HepG2 (cell line): ENCODE data around the gene CRNN. TPM values are rescaled to one million over a fixed set of nuclear protein-coding genes. Genes with fewer than 3 reads are reported as not detected.

Source experiments
- ATAC-seq: fragments of 200-7000 bp; cut with Tn5 transposase; 3 replicates; pipeline ENCODE4 v1.9.1; 2020; ENCODE audit warnings: mild to moderate bottlenecking, moderate library complexity
- BruUV-seq: library from RNA; stranded (reverse); fragments of 400-500 nt; replicated peaks from 2 replicates; lab custom pipeline; 2021; lab: Mats Ljungman, UMichigan
- CTCF ChIA-PET: fragments of 300-600 bp; formaldehyde crosslinking; extraction: SDS; loops from one replicate; lab custom pipeline; 2021; ENCODE audit warnings: low total read pairs, inconsistent platforms, low intra/inter-chr PET ratio; lab: Yijun Ruan, JAX
- POLR2A ChIA-PET: fragments of 350-600 bp; sonication (Branson Sonifier 250); formaldehyde crosslinking; loops from one replicate; lab custom pipeline; 2020; ENCODE audit warnings: antibody characterized with exemption, inconsistent platforms; lab: Yijun Ruan, JAX
- DNase-seq: peaks from one replicate; pipeline ENCODE4 v3.0.0-alpha.2; 2015; ENCODE audit warnings: low spot score
- FAIRE-seq: peaks from 3 replicates; lab custom pipeline; 2011; peaks lifted over from hg19 to GRCh38; lab: Jason Lieb, UNC
- H2AFZ ChIP-seq: one replicate; pipeline ENCODE4 v1.6.1; 2011; ENCODE audit warnings: low read length, inconsistent platforms
- H3K27ac ChIP-seq: fragments of 300-600 bp; 3 replicates; pipeline ENCODE4 v1.8.0; 2011; ENCODE audit warnings: mixed run types, mild to moderate bottlenecking, mixed read lengths, low read length, inconsistent platforms; ENCODE audit not compliant: insufficient read depth; ENCODE audit errors: extremely low read length
- H3K27me3 ChIP-seq, 2 experiments: fragments of 200-600 bp in 1 of 2; 2 replicates in 1 of 2; 3 replicates in 1 of 2; pipeline versions ENCODE4 v1.6.0 to v1.8.0; 2011; ENCODE audit warnings: low read length in 2 of 2, mild to moderate bottlenecking in 2 of 2, moderate library complexity in 2 of 2, inconsistent platforms in 1 of 2; ENCODE audit not compliant: insufficient read depth in 2 of 2, control insufficient read depth in 1 of 2
- H3K36me3 ChIP-seq, 2 experiments: fragments of 200-600 bp in 1 of 2; replicated peaks in 1 of 2; 2 replicates in 1 of 2; 3 replicates in 1 of 2; pipeline versions ENCODE4 v1.5.1 to v1.8.0; 2011; ENCODE audit warnings: low read length in 2 of 2, inconsistent platforms in 1 of 2; ENCODE audit not compliant: insufficient read depth in 2 of 2, control insufficient read depth in 1 of 2
- H3K4me1 ChIP-seq: 2 replicates; pipeline ENCODE4 v1.5.1; 2012; ENCODE audit warnings: low read length, inconsistent platforms; ENCODE audit not compliant: insufficient read depth
- H3K4me2 ChIP-seq: 2 replicates; pipeline ENCODE4 v1.6.0; 2011; ENCODE audit warnings: low read depth, low read length, inconsistent platforms
- H3K4me3 ChIP-seq, 3 experiments: fragments of 200-600 bp in 1 of 3; sonication (generic), shearing (Covaris generic) in 1 of 3; replicated peaks in 1 of 3; 2 replicates each; pipeline ENCODE4 v1.5.1; 2011 to 2016; ENCODE audit warnings: low read length in 3 of 3, inconsistent platforms in 2 of 3, low read depth in 2 of 3, mild to moderate bottlenecking in 2 of 3, control low read depth in 1 of 3, mixed read lengths in 1 of 3; ENCODE audit not compliant: insufficient read depth in 1 of 3
- H3K79me2 ChIP-seq: one replicate; pipeline ENCODE4 v1.6.1; 2011; ENCODE audit warnings: low read length, inconsistent platforms; ENCODE audit not compliant: insufficient read depth
- H3K9ac ChIP-seq: 2 replicates; pipeline ENCODE4 v1.6.0; 2011; ENCODE audit warnings: mild to moderate bottlenecking, low read depth, low read length, inconsistent platforms; ENCODE audit not compliant: insufficient read depth
- H3K9me3 ChIP-seq: 2 replicates; pipeline ENCODE4 v1.5.1; 2012; ENCODE audit warnings: mild to moderate bottlenecking, low read length
- H4K20me1 ChIP-seq: 2 replicates; pipeline ENCODE4 v1.6.0; 2011; ENCODE audit warnings: inconsistent platforms, mild to moderate bottlenecking, low read length, moderate library complexity; ENCODE audit not compliant: insufficient read depth
- CREB3 ChIP-seq: sonication (generic); formaldehyde crosslinking; IDR thresholded peaks from 2 replicates; pipeline ENCODE4 v1.5.0; 2020; ENCODE audit warnings: missing genetic modification reagents
- FOXP1 ChIP-seq, 2 experiments: fragments of 450-650 bp in 1 of 2; IDR thresholded peaks; 2 replicates each; pipeline ENCODE4 v1.6.1; 2017 to 2018; ENCODE audit warnings: antibody characterized with exemption in 1 of 2
- HBP1 ChIP-seq: IDR thresholded peaks from 2 replicates; pipeline ENCODE4 v1.6.1; 2016; ENCODE audit warnings: low read depth, control low read depth
- HOXA3 ChIP-seq: sonication (generic); formaldehyde crosslinking; IDR thresholded peaks from 2 replicates; pipeline ENCODE4 v1.5.0; 2020; ENCODE audit warnings: missing genetic modification reagents
- NFATC3 ChIP-seq: sonication (generic); formaldehyde crosslinking; IDR thresholded peaks from 2 replicates; pipeline ENCODE4 v1.5.1; 2020; ENCODE audit warnings: mild to moderate bottlenecking, missing genetic modification reagents
- U2AF1 ChIP-seq: fragments of 200-400 bp; formaldehyde crosslinking; optimal IDR thresholded peaks from 2 replicates; pipeline ENCODE3; 2017; ENCODE audit warnings: mild to moderate bottlenecking, low read depth, low read length
- ZNF205 ChIP-seq: IDR thresholded peaks from 2 replicates; pipeline ENCODE4 v1.6.1; 2018; ENCODE audit warnings: missing biosample characterization, missing genetic modification reagents
- ZNF335 ChIP-seq: sonication (generic); formaldehyde crosslinking; IDR thresholded peaks from 2 replicates; pipeline ENCODE4 v1.4.0; 2020; ENCODE audit warnings: missing genetic modification reagents
- ZNF451 ChIP-seq: sonication (generic); formaldehyde crosslinking; IDR thresholded peaks from 2 replicates; pipeline ENCODE4 v1.5.0; 2020; ENCODE audit warnings: mild to moderate bottlenecking, missing genetic modification reagents
- ZNF558 ChIP-seq: sonication (generic); formaldehyde crosslinking; IDR thresholded peaks from 2 replicates; pipeline ENCODE4 v1.9.0; 2022; ENCODE audit warnings: mild to moderate bottlenecking, missing genetic modification reagents, borderline replicate concordance
- ZNF619 ChIP-seq: sonication (generic); formaldehyde crosslinking; IDR thresholded peaks from 2 replicates; pipeline ENCODE4 v1.4.0; 2020; ENCODE audit warnings: mild to moderate bottlenecking, missing genetic modification reagents
- ZNF749 ChIP-seq: sonication (generic); formaldehyde crosslinking; IDR thresholded peaks from 2 replicates; pipeline ENCODE4 v1.8.0; 2022; ENCODE audit warnings: mild to moderate bottlenecking, missing genetic modification reagents, moderate library complexity, borderline replicate concordance
- WGBS: methylation state at CpG from one replicate; pipeline ENCODE4 v1.1.6; 2017; ENCODE audit warnings: low lambda C conversion rate; 5-methylcytosine and 5-hydroxymethylcytosine counted together
- in situ Hi-C: cut with HindIII; loops from 2 replicates; pipeline ENCODE4 v1.10.0; 2017; ENCODE audit warnings: low pct_unique_long_range_greater_than_20kb; ENCODE audit not compliant: extremely low pct_ligation_motif_present
- intact Hi-C: fragments of 100-400 bp; cut with micrococcal nuclease; formaldehyde crosslinking; loops from one replicate; pipeline ENCODE4 v1.10.0; 2022; ENCODE audit not compliant: unreplicated experiment
- polyA plus RNA-seq, 8 experiments: library from polyadenylated mRNA; depleted of rRNA in 3 of 8; stranded (reverse) in 7 of 8; unstranded in 1 of 8; fragments of >200 nt; fragmentation: Illumina TruSeq in 4 of 8; extraction: Trizol in 4 of 8; gene quantifications; 2 replicates each; pipeline versions ENCODE4 v1.2.1 to v1.2.3, GENCODE V29; 2011 to 2016; ENCODE audit warnings: low read depth in 4 of 8, missing spikeins in 1 of 8, mixed read lengths in 1 of 8; ENCODE audit not compliant: insufficient read depth in 1 of 8
- total RNA-seq, 5 experiments: library from RNA; depleted of rRNA; stranded (reverse); fragments of >200 nt; fragmentation: Illumina TruSeq; extraction: Trizol; gene quantifications; 2 replicates each; pipeline ENCODE4 v1.2.3, GENCODE V29; 2016; ENCODE audit warnings: low read depth in 1 of 5
- TF ChIP-seq, protein P1 (sequence below): sonication (generic); formaldehyde crosslinking; IDR thresholded peaks from 2 replicates; pipeline ENCODE4 v1.4.0; 2020; ENCODE audit warnings: missing genetic modification reagents, mild to moderate bottlenecking, borderline replicate concordance

CRNN gene
- total and polyA plus RNA-seq, 2 of the 13 experiments (the other 11 are each of a cell fraction or from before 2014, with no cell fraction given): not detected

- CTCF ChIA-PET: no interaction called here
- H3K4me2 ChIP-seq: no peak overlapping the region
- POLR2A ChIA-PET: no interaction called here
- H2AFZ ChIP-seq: no peak overlapping the region
- WGBS: 0% methylated on average over 1 of the region's 1 CpG
- intact Hi-C loops: no loop called here
- no peaks in the 10 kb centered on the region for H3K27me3 ChIP-seq
- DNase-seq (no peak), ATAC-seq (no peak), FAIRE-seq (no peak)
- H3K9ac ChIP-seq: no peak overlapping the region
- H3K36me3 ChIP-seq: no peaks in the 10 kb centered on the region
- no peaks in the 10 kb centered on the region for H3K4me1 ChIP-seq
- TF ChIP-seq NFATC3 (CRISPR knock-in tag): no peak
- no peak for TF ChIP-seq U2AF1
- no peak for TF ChIP-seq ZNF749 (CRISPR knock-in tag)
- no peak for TF ChIP-seq ZNF558 (CRISPR knock-in tag)
- no peak for TF ChIP-seq ZNF205
- no peak for TF ChIP-seq ZNF451 (CRISPR knock-in tag)
- TF ChIP-seq FOXP1 (IDR thresholded peaks at IDR 0.05): no peak
- TF ChIP-seq FOXP1 (CRISPR knock-in tag; IDR thresholded peaks at IDR 0.05): no peak
- H4K20me1 ChIP-seq: no peaks in the 10 kb centered on the region
- peaks cover 12% of the 10 kb centered on the region for H3K9me3 ChIP-seq
- no peaks in the 10 kb centered on the region for H3K79me2 ChIP-seq
- no peak overlapping the region for H3K4me3 ChIP-seq
- H3K27ac ChIP-seq: no peak overlapping the region
- no TSS peak for BruUV-seq
- in situ Hi-C loops: no loop called here
These were observed 5.9 kb upstream of the CRNN start for GRCh38 chr1:152419917-152420316.

GRCh38 chr1:152415454-152416227, 1.6 kb upstream of the CRNN start:
- no peak overlapping the region for H3K4me2 ChIP-seq
- intact Hi-C loops: no loop called here
- POLR2A ChIA-PET: no interaction called here
- BruUV-seq: no TSS peak
- CTCF ChIA-PET: no interaction called here
- H3K27ac ChIP-seq: no peak overlapping the region
- H2AFZ ChIP-seq: no peak overlapping the region
- TF ChIP-seq ZNF335 (no peak), HOXA3 (CRISPR knock-in tag) (no peak), HBP1 (no peak), CREB3 (CRISPR knock-in tag) (no peak), ZNF619 (CRISPR knock-in tag) (no peak)
- TF ChIP-seq, protein P1, sequence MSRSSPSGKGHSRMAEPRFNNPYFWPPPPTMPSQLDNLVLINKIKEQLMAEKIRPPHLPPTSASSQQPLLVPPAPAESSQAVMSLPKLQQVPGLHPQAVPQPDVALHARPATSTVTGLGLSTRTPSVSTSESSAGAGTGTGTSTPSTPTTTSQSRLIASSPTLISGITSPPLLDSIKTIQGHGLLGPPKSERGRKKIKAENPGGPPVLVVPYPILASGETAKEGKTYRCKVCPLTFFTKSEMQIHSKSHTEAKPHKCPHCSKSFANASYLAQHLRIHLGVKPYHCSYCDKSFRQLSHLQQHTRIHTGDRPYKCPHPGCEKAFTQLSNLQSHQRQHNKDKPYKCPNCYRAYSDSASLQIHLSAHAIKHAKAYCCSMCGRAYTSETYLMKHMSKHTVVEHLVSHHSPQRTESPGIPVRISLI: no peak
- TF ChIP-seq, all 625 proteins: peak for 0
- H3K9me3 ChIP-seq: no peaks in the 10 kb centered on the region
- no peaks in the 10 kb centered on the region for H4K20me1 ChIP-seq
- FAIRE-seq: no peak
- no peak for ATAC-seq
- H3K79me2 ChIP-seq: no peaks in the 10 kb centered on the region
- H3K4me3 ChIP-seq: no peak overlapping the region
- no peak overlapping the region for H3K9ac ChIP-seq
- no peaks in the 10 kb centered on the region for H3K4me1 ChIP-seq
- no peak for DNase-seq
- no peaks in the 10 kb centered on the region; a peak in 1 of 5 replicates for H3K27me3 ChIP-seq
- no peaks in the 10 kb centered on the region for H3K36me3 ChIP-seq
- in situ Hi-C loops: no loop called here
- 9% methylated on average over 3 of the region's 3 CpGs for WGBS
